Peyer's patch (tissue), 4 donors: ENCODE measurements around the gene DNAH12.

ENCODE experiments used
- POLR2A ChIP-seq, 2 donors: fragments of 450-650 bp; IDR thresholded peaks; one replicate each; pipeline ENCODE4 v1.5.1; 2017; ENCODE audit warnings: antibody characterized with exemption in 2 of 2, mild to moderate bottlenecking in 2 of 2, moderate library complexity in 2 of 2
- TF ChIP-seq, protein P1 (sequence below), 6 experiments: fragments of 450-650 bp in 4 of 6; fragments of 200-600 bp in 2 of 6; sonication (generic) in 1 of 6; IDR thresholded peaks; one replicate each; pipeline ENCODE4 v1.5.1; 2017 to 2019; ENCODE audit warnings: antibody characterized with exemption in 6 of 6, mild to moderate bottlenecking in 3 of 6, moderate library complexity in 1 of 6

DNA sequence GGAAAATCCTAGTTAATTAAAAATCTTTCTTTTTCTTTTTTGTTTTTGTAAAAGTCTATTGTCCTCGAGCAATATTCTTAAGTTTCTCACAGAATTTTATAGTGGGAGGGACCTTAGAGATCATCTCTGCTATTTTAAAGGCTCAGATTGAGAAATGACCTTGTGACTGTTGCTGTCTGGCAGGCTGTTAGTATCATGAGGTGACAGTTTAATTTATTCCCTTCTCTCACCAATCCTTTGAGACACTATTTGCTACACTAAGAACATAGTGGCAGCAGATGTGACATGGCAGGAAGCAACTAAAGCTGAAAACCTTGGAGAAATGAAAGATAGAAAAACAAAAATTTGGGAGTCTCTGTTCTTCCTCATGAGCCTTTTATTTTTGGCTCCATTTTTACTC lies 291.7 kb downstream of the DNAH12 start:
- TF ChIP-seq POLR2A (IDR thresholded peaks at IDR 0.05), result no peak
- TF ChIP-seq, protein P1, sequence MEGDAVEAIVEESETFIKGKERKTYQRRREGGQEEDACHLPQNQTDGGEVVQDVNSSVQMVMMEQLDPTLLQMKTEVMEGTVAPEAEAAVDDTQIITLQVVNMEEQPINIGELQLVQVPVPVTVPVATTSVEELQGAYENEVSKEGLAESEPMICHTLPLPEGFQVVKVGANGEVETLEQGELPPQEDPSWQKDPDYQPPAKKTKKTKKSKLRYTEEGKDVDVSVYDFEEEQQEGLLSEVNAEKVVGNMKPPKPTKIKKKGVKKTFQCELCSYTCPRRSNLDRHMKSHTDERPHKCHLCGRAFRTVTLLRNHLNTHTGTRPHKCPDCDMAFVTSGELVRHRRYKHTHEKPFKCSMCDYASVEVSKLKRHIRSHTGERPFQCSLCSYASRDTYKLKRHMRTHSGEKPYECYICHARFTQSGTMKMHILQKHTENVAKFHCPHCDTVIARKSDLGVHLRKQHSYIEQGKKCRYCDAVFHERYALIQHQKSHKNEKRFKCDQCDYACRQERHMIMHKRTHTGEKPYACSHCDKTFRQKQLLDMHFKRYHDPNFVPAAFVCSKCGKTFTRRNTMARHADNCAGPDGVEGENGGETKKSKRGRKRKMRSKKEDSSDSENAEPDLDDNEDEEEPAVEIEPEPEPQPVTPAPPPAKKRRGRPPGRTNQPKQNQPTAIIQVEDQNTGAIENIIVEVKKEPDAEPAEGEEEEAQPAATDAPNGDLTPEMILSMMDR (IDR thresholded peaks at IDR 0.05), result no peak
